ENCODE measurements around the gene CDK17.
A peak's percentile ranks its signal among the peaks of the same experiment; 100 is the strongest.
"Not testable (repeated sequence)": the region's sequence is repeated elsewhere in the genome, so short reads cannot be mapped to it uniquely, and the experiment has no call there.

Gene CDK17

DNA sequence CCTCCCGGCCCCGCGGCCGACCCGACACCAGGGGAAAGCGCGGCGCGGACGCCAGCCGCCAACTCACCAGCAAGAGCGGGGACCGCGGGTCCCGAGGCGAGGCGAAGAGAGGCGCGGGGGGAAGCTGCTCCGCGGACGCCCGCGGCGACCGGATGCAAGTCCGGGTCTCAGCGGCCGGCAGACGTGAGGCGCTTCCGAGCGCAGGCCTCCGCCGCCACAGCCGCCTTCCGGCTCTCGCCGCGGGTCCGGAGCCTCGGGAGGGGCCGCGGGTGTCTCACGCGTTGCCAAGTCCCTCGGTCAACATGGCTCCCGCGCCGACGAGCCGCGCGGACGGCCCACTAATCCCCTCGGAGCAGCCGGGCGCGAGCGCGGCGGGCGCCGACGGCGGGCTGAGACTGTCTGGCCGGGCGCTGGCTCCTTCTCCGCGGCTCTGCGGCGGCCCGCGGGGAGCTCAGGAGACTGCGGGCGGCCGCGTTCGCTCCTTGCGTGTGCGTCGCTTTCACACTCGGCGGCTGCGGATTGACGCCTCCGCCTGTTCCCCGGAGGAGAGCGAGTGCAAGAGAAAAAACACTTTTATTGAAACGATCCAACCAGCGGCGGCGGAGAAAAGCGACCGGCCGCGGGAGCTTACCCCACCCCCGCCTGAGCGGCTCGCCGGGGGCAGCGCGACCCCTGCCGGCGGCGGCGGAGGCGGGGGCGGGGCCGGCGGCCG lies at the start of gene CDK17:
TSS of gene CDK17 (minus strand) at position 521 of the 712 bp plus-strand sequence. CDS start 65,603 bp downstream, outside the sequence.
- DNase-seq, result peak; percentile 40

DNA sequence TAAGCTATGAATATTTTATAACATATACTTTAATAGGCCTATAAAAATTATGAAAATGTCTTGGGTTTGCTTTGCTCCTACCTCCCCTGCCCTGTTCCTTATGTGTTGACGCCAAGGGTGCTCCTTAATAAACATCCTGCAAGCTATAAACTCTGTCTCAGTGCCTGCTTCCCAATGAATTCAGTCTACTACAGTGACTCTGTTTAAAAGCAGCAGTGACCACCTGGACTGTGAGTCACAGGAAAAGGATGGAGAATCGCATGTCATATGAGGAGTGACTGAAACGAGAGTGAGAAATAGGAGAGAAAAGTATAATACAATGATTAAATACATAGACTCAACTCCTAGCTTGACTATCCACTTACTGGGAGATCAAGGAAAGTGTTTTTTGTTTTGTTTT lies 48.1 kb upstream of the CDK17 start:
- DNase-seq, result no peak

- no peak for DNase-seq
Observed at GRCh38 chr12:96447256-96447655, 47.0 kb upstream of the CDK17 start.

- DNase-seq, result no peak
Observed at GRCh38 chr12:96445691-96446583, 45.7 kb upstream of the CDK17 start.

GRCh38 chr12:96444399-96444798 lies 44.2 kb upstream of the CDK17 start:
- DNase-seq, result no peak

GRCh38 chr12:96442906-96443305 lies 42.7 kb upstream of the CDK17 start:
- DNase-seq, result no peak

DNA sequence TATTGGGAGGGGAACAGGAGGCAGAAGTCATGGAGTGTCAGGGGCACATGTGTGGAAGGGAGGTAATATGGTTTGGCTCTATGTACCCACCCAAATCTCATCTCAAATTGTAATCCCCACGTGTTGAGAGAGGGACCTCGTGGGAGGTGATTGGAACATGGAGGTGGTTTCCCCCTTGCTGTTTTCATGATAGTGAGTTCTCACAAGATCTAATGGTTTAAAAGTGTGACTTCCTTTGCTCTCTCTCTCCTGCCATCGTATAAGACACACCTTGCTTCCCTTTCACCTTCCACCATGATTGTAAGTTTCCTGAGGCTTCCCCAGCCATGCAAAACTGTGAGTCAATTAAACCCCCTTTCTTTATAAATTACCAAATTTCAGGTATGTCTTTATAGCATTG lies 41.6 kb upstream of the CDK17 start:
- DNase-seq, result no peak

GRCh38 chr12:96438330-96438729 lies 38.1 kb upstream of the CDK17 start:
- no peak for DNase-seq

DNA sequence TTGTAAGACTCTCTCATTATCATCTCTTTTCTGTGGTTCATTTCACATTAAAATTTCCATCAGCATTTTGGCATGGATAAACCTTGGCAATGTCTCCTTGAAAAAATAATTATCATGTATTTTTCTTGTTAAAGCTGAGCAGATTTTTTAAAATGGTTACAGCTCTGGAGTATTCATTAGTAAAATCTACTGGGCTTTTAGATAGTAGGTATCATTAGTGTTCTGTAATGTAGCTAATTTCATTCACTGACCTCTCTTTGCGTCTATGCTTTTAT lies 36.9 kb upstream of the CDK17 start:
- DNase-seq, result no peak

DNA sequence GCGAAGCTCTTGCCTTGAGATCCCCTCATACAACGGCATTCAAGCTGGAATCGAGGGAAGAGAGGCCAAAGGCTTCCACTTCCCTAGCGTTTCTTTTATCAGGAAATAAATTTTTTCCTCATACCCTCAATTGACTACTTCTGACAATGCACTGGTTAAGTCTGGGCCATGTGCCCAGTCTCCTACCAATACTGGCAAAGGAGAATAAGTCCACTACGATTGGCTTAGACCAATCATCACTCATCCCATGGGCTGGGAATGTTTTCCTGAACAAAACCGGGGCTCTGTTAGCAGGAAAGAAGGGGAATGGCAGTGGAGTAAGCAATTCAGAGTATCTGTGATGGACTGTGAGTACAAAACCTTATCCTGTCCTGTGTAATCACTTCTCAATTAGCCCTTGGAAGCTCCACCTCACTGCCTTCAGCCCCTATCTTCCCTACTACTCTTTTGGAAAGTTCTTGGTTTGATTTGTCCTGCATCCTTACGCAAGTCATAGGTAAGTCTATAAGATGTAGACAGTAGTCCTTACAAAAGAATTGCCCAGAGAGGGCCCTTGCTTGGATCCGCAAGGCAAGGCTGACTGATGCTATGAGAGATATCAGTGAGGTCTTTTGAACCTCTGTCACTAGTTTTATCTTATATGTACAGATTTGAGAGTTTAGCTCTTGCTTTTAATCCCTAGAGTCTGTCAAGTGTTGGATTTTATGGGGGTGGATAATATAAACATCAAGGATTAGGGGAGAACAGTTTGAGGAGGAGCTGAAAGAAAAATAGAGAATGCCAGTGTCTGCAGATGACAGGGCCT lies 36.3 kb upstream of the CDK17 start:
- DNase-seq, result no peak

DNA sequence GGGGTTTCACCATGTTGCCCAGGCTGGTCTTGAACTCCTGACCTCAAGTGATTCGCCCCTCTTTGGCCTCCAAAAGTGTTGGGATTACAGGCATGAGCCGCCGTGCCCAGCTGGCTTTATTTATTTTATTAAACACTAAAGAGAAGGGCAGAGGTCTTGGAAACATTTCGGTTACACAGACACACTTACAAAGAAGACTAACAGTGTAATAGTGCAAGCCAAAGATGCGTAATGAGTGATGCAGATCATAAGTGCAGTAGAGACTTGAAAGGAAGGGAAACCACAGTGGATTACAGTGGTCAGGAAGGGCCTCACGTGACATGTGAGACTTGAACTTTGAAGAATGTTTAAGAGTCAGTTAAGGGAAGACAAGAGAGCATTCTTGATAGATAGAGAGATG lies 33.9 kb upstream of the CDK17 start:
- DNase-seq, result no peak

GRCh38 chr12:96432496-96433321 lies 32.5 kb upstream of the CDK17 start:
- not testable (repeated sequence) for DNase-seq

- DNase-seq, result no peak
Observed at GRCh38 chr12:96431067-96431466, 30.8 kb upstream of the CDK17 start.

GRCh38 chr12:96427269-96427729 lies 27.1 kb upstream of the CDK17 start:
- DNase-seq, result no peak

GRCh38 chr12:96425951-96426350 lies 25.7 kb upstream of the CDK17 start:
- no peak for DNase-seq

DNA sequence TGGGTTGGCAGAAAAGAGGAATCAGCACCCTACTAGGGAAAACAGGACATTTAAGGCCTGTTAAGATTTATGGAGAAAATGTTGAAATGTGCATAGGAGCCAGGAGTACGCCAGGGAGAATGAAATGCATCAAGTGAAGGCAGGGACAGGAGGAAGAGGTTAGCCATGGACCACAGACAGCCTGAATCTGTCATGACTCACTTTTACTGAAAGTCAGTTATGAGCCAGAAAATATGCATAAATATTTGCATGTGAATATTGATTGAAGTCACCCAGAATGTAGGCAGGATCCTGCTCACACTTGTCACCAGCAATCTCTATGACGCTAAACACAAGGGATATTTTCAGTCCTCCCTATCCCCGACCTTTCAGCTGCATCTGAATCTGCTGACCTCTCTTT lies 25.1 kb upstream of the CDK17 start:
- DNase-seq, result no peak

GRCh38 chr12:96424601-96425000 lies 24.4 kb upstream of the CDK17 start:
- no peak for DNase-seq

GRCh38 chr12:96422192-96422591 lies 22.0 kb upstream of the CDK17 start:
- no peak for DNase-seq

DNA sequence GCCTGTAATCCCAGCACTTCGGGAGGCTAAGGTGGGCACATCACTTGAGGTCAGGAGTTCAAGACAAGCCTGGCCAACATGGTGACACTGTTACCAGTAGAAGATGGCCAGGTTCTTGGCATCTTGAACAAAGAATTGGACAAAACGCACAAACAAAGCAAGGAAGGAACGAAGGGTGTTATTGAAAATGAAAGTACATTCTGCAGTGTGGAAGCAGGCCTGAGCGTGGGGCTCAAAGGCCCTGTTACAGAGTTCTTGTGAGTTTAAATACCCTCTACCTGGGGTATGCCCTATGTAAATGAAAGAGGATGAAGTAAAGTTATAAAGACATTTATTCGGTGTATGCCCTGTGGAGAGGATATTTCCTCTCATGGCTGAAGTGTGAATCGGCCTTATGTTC lies 20.8 kb upstream of the CDK17 start:
- DNase-seq, result no peak

GRCh38 chr12:96420277-96420835 lies 20.1 kb upstream of the CDK17 start:
- DNase-seq, result no peak

DNA sequence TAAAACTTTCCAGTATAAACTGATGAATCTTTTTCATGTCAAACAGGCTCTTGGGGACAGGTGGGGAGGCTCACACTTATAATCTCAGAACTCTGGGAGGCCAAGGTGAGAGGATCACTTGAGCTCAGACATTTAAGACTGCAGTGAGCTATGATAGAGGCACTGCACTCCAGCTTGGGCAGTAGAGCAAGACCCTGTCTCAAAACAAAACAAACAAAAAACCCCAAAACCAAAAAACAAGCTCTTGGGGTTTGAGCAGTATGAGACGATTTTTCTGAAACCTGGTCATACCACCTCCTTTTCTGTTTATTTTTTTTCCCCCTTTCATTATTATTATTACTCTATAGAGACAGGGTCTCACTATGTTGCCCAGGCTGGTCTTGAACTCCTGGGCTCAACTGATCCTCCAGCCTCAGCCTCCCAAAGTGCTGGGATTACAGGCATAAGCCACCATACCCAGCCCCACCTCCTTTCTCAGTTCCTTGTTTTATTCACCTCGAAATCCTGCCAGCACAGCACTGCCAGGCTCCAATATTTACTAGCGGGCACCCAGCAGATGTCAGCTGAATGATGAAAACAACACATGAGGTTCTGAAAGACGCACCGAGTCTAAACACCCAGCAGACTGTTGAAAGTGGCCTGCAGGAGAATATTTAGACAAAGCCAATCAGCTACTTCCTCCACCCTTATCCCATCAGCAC lies 19.5 kb upstream of the CDK17 start:
- no peak for DNase-seq

DNA sequence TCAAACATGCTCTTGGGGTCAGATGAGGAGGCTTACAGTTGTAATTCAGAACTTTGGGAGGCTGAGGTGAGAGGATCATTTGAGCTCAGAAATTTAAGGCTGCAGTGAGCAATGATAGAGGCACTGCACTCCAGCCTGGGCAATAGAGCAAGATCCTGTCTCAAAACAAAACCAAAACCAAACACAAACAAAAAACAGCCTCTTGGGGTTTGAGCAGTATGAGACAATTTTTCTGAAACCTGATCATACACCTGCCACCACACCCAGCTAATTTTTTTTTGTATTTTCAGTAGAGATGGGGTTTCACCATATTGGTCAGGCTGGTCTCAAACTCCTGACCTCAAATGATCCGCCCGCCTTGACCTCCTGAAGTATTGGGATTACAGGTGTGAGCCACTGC lies 17.4 kb upstream of the CDK17 start:
- not testable (repeated sequence) for DNase-seq

Measured in NCI-H187 treated with DMSO at 0.1 percent for 48 hours (cell line).